Measurements from ENCODE around the gene SLC22A16.

GRCh38 chr6:110446405-110446804 lies 30.0 kb downstream of the SLC22A16 start:
- no peak for TF ChIP-seq EP300 (IDR thresholded peaks at IDR 0.05)
- TF ChIP-seq CTCF (IDR thresholded peaks at IDR 0.05), result no peak
